C4-2B (cell line): ENCODE results near the gene LSM14A.

Source experiments
- CTCF ChIP-seq: fragments of 450-650 bp; conservative IDR thresholded peaks from 2 replicates; pipeline ENCODE4 v1.5.1; 2017; ENCODE audit warnings: mild to moderate bottlenecking
- ZFX ChIP-seq: fragments of 450-650 bp; IDR thresholded peaks from 2 replicates; pipeline ENCODE4 v1.6.1; 2017

DNA sequence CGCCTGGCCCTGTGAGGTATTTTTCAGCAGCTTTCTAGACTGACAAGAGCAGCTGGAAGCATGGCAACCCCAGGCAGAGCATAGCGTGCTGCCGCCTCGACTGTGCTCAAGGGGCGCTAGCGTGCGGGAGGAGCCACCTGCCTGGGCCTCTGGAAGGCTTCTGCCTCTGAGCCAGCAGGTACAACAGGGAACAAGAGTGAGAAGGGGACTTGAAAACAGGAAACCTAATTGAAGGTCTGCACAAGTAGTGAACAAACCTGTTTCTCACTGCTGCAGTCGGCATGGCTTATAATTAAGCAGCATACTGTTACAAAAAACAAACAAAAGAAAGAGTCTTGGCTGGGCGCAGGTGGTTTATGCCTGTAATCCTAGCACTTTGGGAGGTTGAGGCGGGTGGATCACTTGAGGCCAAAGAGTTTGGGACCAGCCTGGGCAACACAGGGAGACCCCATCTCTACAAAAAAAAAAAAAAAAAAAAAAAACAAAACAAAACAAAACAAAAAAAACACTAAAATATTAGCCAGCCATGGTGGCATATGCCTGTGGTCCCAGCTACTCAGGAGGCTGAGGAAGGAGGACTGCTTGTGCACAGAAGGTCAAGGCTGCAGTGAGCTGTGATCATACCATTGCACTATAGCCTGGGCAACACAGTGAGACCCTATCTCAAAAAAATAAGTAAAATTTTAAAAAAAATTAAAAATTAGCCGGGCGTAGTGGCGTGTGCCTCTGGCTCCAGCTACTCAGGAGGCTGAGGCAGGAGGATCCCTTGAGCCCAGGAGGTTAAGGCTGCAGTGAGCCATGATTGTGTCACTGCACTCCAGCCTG lies 69.4 kb downstream of the LSM14A start:
- peak; percentile 89 for TF ChIP-seq CTCF
- no peak for TF ChIP-seq ZFX
